Urinary bladder (tissue), 4 donors: ENCODE data around the gene CCDC34. TPM values are rescaled to one million over a fixed set of nuclear protein-coding genes. Genes with fewer than 3 reads are reported as not detected.
A peak's percentile ranks its signal among the peaks of the same experiment; 100 is the strongest.

Experiments
- DNase-seq: peaks from one replicate; pipeline ENCODE4 v3.0.0-alpha.2; 2015; ENCODE audit errors: extremely low spot score
- H3K27ac ChIP-seq: one replicate; pipeline ENCODE4 v1.5.1; 2013; ENCODE audit warnings: low read depth, mild to moderate bottlenecking, moderate library complexity
- H3K36me3 ChIP-seq: one replicate; pipeline ENCODE4 v1.6.1; 2013; ENCODE audit warnings: mild to moderate bottlenecking, moderate library complexity; ENCODE audit not compliant: insufficient read depth
- H3K4me1 ChIP-seq: one replicate; pipeline ENCODE4 v1.6.1; 2013; ENCODE audit warnings: mild to moderate bottlenecking, moderate library complexity; ENCODE audit not compliant: insufficient read depth
- H3K4me3 ChIP-seq: one replicate; pipeline ENCODE4 v1.5.1; 2013; ENCODE audit warnings: low read depth, low read length
- WGBS: extraction: QIAGEN DNeasy Blood & Tissue Kit; methylation state at CpG from one replicate; pipeline ENCODE4 v1.1.7; 2013; 5-methylcytosine and 5-hydroxymethylcytosine counted together
- polyA plus RNA-seq: library from polyadenylated mRNA; stranded (reverse); fragments of 200-250 nt; gene quantifications from one replicate; pipeline ENCODE4 v1.2.3, GENCODE V29; 2013
- total RNA-seq: library from RNA; depleted of rRNA; stranded (reverse); fragments of >200 nt; gene quantifications from one replicate; pipeline ENCODE4 v1.2.3, GENCODE V29; 2014
- donor health status: healthy with polysubstance abuse.
- donor health status: healthy.

Gene CCDC34
- total RNA-seq (10.2 TPM), polyA plus RNA-seq (3.2 TPM)

- Histone ChIP-seq H3K27ac (no peak within 1 kb of the TSS), H3K36me3 (peaks cover 2% of the 10 kb centered on the region), H3K4me3 (peak within 1 kb of the TSS; percentile 68), H3K4me1 (no peaks in the 10 kb centered on the region)
- WGBS: under 1% methylated on average over 57 of the region's 57 CpGs
- DNase-seq: peak; percentile 87
Measured at GRCh38 chr11:27362749-27363575, at the start of gene CCDC34. Gene CCDC34 (minus strand): TSS chr11:27363215. CDS start chr11:27363194, 21 bp downstream.

- Histone ChIP-seq H3K27ac (no peak overlapping the region), H3K4me3 (no peak overlapping the region), H3K4me1 (no peaks in the 10 kb centered on the region), H3K36me3 (no peaks in the 10 kb centered on the region)
- no peak for DNase-seq
Measured at GRCh38 chr11:27412192-27412691, 49.2 kb upstream of the CCDC34 start.

GRCh38 chr11:27411328-27411727, 48.3 kb upstream of the CCDC34 start:
- no peak overlapping the region for H3K4me3 ChIP-seq
- H3K36me3 ChIP-seq: no peaks in the 10 kb centered on the region
- H3K4me1 ChIP-seq: no peaks in the 10 kb centered on the region
- no peak overlapping the region for H3K27ac ChIP-seq
- DNase-seq: no peak

GRCh38 chr11:27410272-27410671, 47.3 kb upstream of the CCDC34 start:
- H3K36me3 ChIP-seq: no peaks in the 10 kb centered on the region
- no peak overlapping the region for H3K27ac ChIP-seq
- no peak for DNase-seq
- WGBS: 97% methylated on average over 1 of the region's 1 CpG
- H3K4me3 ChIP-seq: no peak overlapping the region
- H3K4me1 ChIP-seq: no peaks in the 10 kb centered on the region

DNA sequence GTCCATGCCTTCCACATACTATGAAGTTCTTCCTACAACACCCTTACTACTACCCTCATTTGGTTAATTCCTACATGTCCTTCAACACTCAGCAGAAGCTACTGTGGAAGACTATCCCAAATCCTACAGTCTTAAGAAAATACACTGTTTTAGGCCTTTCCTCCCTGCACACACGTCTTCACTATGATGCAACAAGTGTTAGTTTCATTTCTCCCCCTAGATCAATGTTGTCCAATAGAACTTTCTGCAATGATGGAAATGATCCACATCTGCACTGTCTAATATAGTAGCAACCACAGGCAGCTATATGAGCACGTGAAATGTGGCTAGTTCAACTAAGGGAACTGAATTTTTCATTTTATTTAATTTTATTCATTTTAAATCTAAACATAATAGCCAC, 46.7 kb upstream of the CCDC34 start:
- WGBS: 88% methylated on average over 2 of the region's 2 CpGs
- no peak overlapping the region for H3K27ac ChIP-seq
- H3K4me1 ChIP-seq: no peaks in the 10 kb centered on the region
- DNase-seq: no peak
- H3K4me3 ChIP-seq: no peak overlapping the region
- no peaks in the 10 kb centered on the region for H3K36me3 ChIP-seq

- Histone ChIP-seq H3K4me3 (no peak overlapping the region), H3K36me3 (no peaks in the 10 kb centered on the region), H3K4me1 (no peaks in the 10 kb centered on the region), H3K27ac (no peak overlapping the region)
- DNase-seq: no peak
Measured at GRCh38 chr11:27409049-27409448, 46.0 kb upstream of the CCDC34 start.

DNA sequence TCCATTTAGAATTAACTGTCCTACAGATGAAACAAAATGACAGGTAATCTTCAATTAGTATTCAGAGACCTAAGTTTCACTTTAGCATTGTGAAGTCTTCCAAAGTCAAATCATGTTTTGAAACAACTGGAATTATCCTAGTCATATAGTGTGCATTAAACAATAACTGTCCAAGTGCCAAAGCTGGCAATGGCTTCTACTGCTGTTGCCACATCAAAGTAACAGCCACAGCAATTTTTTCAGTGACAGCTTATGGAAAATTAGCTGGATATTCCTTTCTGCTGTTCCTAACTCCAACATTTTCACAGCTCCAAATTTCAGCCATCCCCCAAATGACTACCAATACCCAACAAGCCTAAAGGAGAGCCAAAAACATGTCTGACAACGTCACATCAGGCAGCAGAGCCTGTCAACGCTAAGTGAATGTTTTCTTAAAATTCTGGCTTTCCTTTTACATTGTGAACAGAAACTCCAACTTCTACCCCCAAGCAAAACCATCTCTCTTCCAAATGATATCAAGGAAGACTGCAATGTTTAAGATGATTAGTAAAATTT, 45.3 kb upstream of the CCDC34 start:
- Histone ChIP-seq H3K36me3 (no peaks in the 10 kb centered on the region), H3K4me3 (no peak overlapping the region), H3K4me1 (no peaks in the 10 kb centered on the region), H3K27ac (no peak overlapping the region)
- DNase-seq: no peak
- WGBS: 96% methylated on average over 2 of the region's 2 CpGs

GRCh38 chr11:27406498-27407354, 43.7 kb upstream of the CCDC34 start:
- no peak for DNase-seq
- Histone ChIP-seq H3K4me3 (no peak overlapping the region), H3K4me1 (peaks cover 2% of the 10 kb centered on the region), H3K36me3 (no peaks in the 10 kb centered on the region), H3K27ac (no peak overlapping the region)
- 77% methylated on average over 3 of the region's 3 CpGs for WGBS

DNA sequence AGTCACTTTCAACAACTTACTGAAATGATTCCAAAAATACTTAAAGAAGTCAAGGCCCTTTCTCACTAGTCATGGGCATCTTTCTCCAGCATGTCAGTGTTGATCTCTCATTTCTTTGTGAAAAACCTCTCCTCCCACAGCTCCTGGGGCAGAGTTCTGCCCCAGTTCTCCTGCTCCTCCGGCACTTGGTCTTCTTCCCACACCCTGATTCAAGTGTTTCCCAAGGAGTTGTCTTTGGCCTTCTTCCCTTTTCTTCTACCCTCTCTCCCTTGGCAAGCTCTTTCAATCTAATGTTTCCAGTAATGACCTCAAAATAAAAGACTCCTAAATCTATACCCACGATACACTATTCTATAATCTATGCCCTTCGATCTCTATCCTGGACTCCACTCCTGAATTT, 42.1 kb upstream of the CCDC34 start:
- Histone ChIP-seq H3K27ac (no peak overlapping the region), H3K36me3 (no peaks in the 10 kb centered on the region), H3K4me3 (no peak overlapping the region), H3K4me1 (peaks cover 2% of the 10 kb centered on the region)
- 94% methylated on average over 3 of the region's 3 CpGs for WGBS
- DNase-seq: no peak

GRCh38 chr11:27404427-27404826, 41.4 kb upstream of the CCDC34 start:
- WGBS: 90% methylated on average over 2 of the region's 2 CpGs
- DNase-seq: no peak
- no peak overlapping the region for H3K27ac ChIP-seq

DNA sequence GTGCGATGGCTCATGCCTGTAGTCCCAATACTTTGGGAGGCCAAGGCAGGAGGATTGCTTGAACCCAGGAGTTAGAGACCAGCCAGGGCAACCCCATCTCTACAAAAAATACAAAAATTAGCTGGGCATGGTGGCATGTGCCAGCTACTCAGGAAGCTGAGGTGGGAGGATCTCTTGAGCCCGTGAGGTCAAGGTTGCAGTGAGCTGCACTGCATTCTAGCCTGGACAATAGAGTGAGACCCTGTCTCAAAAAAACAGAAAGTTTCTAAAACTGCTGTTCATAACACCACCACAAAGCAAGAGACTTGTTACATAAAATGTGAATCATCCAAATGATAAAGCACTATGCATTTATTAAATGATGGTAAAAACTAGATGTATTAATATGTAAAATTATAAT, 40.2 kb upstream of the CCDC34 start:
- WGBS: 97% methylated on average over 2 of the region's 2 CpGs
- H3K36me3 ChIP-seq: no peaks in the 10 kb centered on the region

More at GRCh38 chr11:27404427-27404826, 41.4 kb upstream of the CCDC34 start:
- Histone ChIP-seq H3K36me3 (no peaks in the 10 kb centered on the region), H3K4me3 (no peak overlapping the region), H3K4me1 (peaks cover 2% of the 10 kb centered on the region)

GRCh38 chr11:27402450-27402849, 39.4 kb upstream of the CCDC34 start:
- DNase-seq: no peak
- peaks cover 2% of the 10 kb centered on the region for H3K4me1 ChIP-seq
- no peaks in the 10 kb centered on the region for H3K36me3 ChIP-seq
- WGBS: 91% methylated on average over 2 of the region's 2 CpGs
- H3K27ac ChIP-seq: no peak overlapping the region
- no peak overlapping the region for H3K4me3 ChIP-seq

More for the DNA sequence above, 40.2 kb upstream of the CCDC34 start:
- Histone ChIP-seq H3K4me1 (peaks cover 2% of the 10 kb centered on the region), H3K27ac (no peak overlapping the region), H3K4me3 (no peak overlapping the region)
- no peak for DNase-seq

DNA sequence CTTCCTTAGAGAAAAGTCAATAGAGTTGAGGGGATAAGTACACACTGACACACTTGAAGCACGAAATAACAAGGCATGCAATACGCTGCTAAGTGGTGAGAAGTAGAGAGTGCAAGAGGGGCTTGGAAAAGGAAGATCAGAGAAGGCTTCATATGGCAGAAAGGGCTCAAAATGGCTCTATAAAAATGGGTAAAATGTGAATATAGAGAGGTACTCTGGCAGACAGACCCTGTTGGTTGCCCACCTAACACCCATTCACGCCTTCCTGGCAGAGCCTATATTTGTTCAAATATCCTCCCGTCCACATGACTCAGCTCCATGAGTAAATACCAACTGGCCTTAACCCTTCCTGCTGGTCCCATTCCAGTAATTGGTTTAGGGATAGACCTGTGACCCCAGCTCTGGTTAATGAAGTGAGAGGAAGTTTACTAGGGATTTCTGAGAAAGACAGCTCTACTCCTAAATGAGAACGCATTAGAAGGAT, 38.9 kb upstream of the CCDC34 start:
- no peak overlapping the region for H3K4me3 ChIP-seq
- 87% methylated on average over 5 of the region's 5 CpGs for WGBS
- H3K27ac ChIP-seq: no peak overlapping the region
- no peak for DNase-seq
- no peaks in the 10 kb centered on the region for H3K36me3 ChIP-seq
- peaks cover 2% of the 10 kb centered on the region for H3K4me1 ChIP-seq
